BLaER1 treated with 17β-estradiol and CSF1 and Interleukin-3, amounts not matched to agents 10 nM and 100 nM (cell line): ENCODE measurements around the gene ANOS1.
A peak's percentile ranks its signal among the peaks of the same experiment; 100 is the strongest.
"Not testable (repeated sequence)": the region's sequence is repeated elsewhere in the genome, so short reads cannot be mapped to it uniquely, and the experiment has no call there.

Experiments used
- H3K27ac ChIP-seq, 11 experiments: shearing (Covaris generic); formaldehyde crosslinking; 2 replicates each; pipeline ENCODE4 v1.8.1; 2022
- H3K27me3 ChIP-seq, 11 experiments: shearing (Covaris generic); formaldehyde crosslinking; 2 replicates each; pipeline ENCODE4 v1.8.1; 2022
- H3K36me3 ChIP-seq, 11 experiments: shearing (Covaris generic); formaldehyde crosslinking; 2 replicates each; pipeline ENCODE4 v1.8.1; 2022
- H3K4me1 ChIP-seq, 10 experiments: shearing (Covaris generic); formaldehyde crosslinking; 2 replicates each; pipeline ENCODE4 v1.8.1; 2022
- H3K4me2 ChIP-seq, 11 experiments: shearing (Covaris generic); formaldehyde crosslinking; 2 replicates each; pipeline ENCODE4 v1.8.1; 2022
- H3K4me3 ChIP-seq, 10 experiments: shearing (Covaris generic); formaldehyde crosslinking; 2 replicates each; pipeline ENCODE4 v1.8.1; 2022
- H3K9ac ChIP-seq, 11 experiments: shearing (Covaris generic); formaldehyde crosslinking; 2 replicates each; pipeline ENCODE4 v1.8.1; 2022
- H3K9me3 ChIP-seq, 11 experiments: shearing (Covaris generic); formaldehyde crosslinking; replicated peaks in 1 of 11; 2 replicates each; pipeline ENCODE4 v1.8.1; 2022
- H4K20me1 ChIP-seq, 11 experiments: shearing (Covaris generic); formaldehyde crosslinking; 2 replicates each; pipeline ENCODE4 v1.8.1; 2022
- Cebpa-rat ChIP-seq, 11 experiments: shearing (Covaris generic); IDR thresholded peaks; 2 replicates each; pipeline ENCODE4 v1.8.1; 2022

The ANOS1 gene

GRCh38 chrX:8731559-8732395, at the start of gene ANOS1:
ANOS1 (minus strand) TSS chrX:8732137; CDS start chrX:8732036, 101 bp downstream.
- H3K4me3 ChIP-seq: peak within 1 kb of the TSS; percentile 47 to 67 (median 54)
- H3K27me3 ChIP-seq: peaks cover 45 to 67% (median 54%) of the 10 kb centered on the region in 11 experiments
- no peak for TF ChIP-seq Cebpa-rat (IDR thresholded peaks at IDR 0.05)
- H3K36me3 ChIP-seq: no peaks in the 10 kb centered on the region
- peaks cover 0 to 17% (median 0%) of the 10 kb centered on the region in 11 experiments; a peak in 2 of 22 replicates for H4K20me1 ChIP-seq
- H3K4me2 ChIP-seq: peak within 1 kb of the TSS; percentile 67 to 87 (median 76)
- peaks cover 8 to 19% (median 15%) of the 10 kb centered on the region in 11 experiments; a peak in 17 of 22 replicates for H3K9me3 ChIP-seq
- H3K4me1 ChIP-seq: peaks cover 0 to 28% (median 11%) of the 10 kb centered on the region in 10 experiments; a peak in 14 of 20 replicates
- no peak within 1 kb of the TSS for H3K27ac ChIP-seq
- H3K9ac ChIP-seq: peak within 1 kb of the TSS in 1 of 11 experiments; percentile 26; a peak in 2 of 22 replicates

GRCh38 chrX:8773117-8773516, 41.2 kb upstream of the ANOS1 start:
- no peak for TF ChIP-seq Cebpa-rat (IDR thresholded peaks at IDR 0.05)
- Histone ChIP-seq H3K4me1 (peaks cover 0 to 5% (median 0%) of the 10 kb centered on the region in 10 experiments; a peak in 2 of 20 replicates), H3K4me2 (0 out of 22 replicates have a peak overlapping the region, but pooled peaks of 1 of the 11 experiments have one; percentile 20), H3K36me3 (no peaks in the 10 kb centered on the region), H3K27ac (no peak overlapping the region), H3K27me3 (no peaks in the 10 kb centered on the region), H3K9ac (no peak overlapping the region), H4K20me1 (no peaks in the 10 kb centered on the region), H3K9me3 (peaks cover 0 to 15% (median 0%) of the 10 kb centered on the region in 11 experiments; a peak in 4 of 22 replicates), H3K4me3 (no peak overlapping the region)

- H3K36me3 ChIP-seq: no peaks in the 10 kb centered on the region
- H3K9ac ChIP-seq: no peak overlapping the region
- TF ChIP-seq Cebpa-rat (IDR thresholded peaks at IDR 0.05): no peak
- peaks cover 3 to 17% (median 10%) of the 10 kb centered on the region in 11 experiments; a peak in 13 of 22 replicates for H3K9me3 ChIP-seq
- no peak overlapping the region for H3K4me2 ChIP-seq
- H3K27ac ChIP-seq: no peak overlapping the region
- H3K4me3 ChIP-seq: no peak overlapping the region
- H3K27me3 ChIP-seq: no peaks in the 10 kb centered on the region
- peaks cover 0 to 6% (median 4%) of the 10 kb centered on the region in 10 experiments; a peak in 7 of 20 replicates for H3K4me1 ChIP-seq
- H4K20me1 ChIP-seq: no peaks in the 10 kb centered on the region
Measured at GRCh38 chrX:8760021-8760420, 28.1 kb upstream of the ANOS1 start.

GRCh38 chrX:8758706-8759105, 26.8 kb upstream of the ANOS1 start:
- H3K36me3 ChIP-seq, H3K4me2 ChIP-seq, H3K4me3 ChIP-seq, H3K27ac ChIP-seq, H4K20me1 ChIP-seq, H3K27me3 ChIP-seq, H3K4me1 ChIP-seq, H3K9ac ChIP-seq: not testable (repeated sequence)
- peaks cover 5 to 19% (median 12%) of the 10 kb centered on the region in 11 experiments; a peak in 13 of 22 replicates for H3K9me3 ChIP-seq

- H3K4me3 ChIP-seq, H3K4me1 ChIP-seq, H3K9ac ChIP-seq, H3K27ac ChIP-seq, H3K4me2 ChIP-seq, H4K20me1 ChIP-seq, H3K27me3 ChIP-seq, H3K36me3 ChIP-seq: not testable (repeated sequence)
- H3K9me3 ChIP-seq: peaks cover 5 to 19% (median 12%) of the 10 kb centered on the region in 11 experiments; a peak in 13 of 22 replicates
Measured at GRCh38 chrX:8757609-8758389, 25.9 kb upstream of the ANOS1 start.

GRCh38 chrX:8755813-8756212, 23.9 kb upstream of the ANOS1 start:
- no peak overlapping the region for H3K4me2 ChIP-seq
- H3K4me3 ChIP-seq: no peak overlapping the region
- no peaks in the 10 kb centered on the region for H4K20me1 ChIP-seq
- peaks cover 5 to 19% (median 12%) of the 10 kb centered on the region in 11 experiments; a peak in 13 of 22 replicates for H3K9me3 ChIP-seq
- no peaks in the 10 kb centered on the region for H3K27me3 ChIP-seq
- H3K9ac ChIP-seq: no peak overlapping the region
- TF ChIP-seq Cebpa-rat (IDR thresholded peaks at IDR 0.05): no peak
- H3K4me1 ChIP-seq: peaks cover 0 to 13% (median 5%) of the 10 kb centered on the region in 10 experiments; a peak in 8 of 20 replicates
- no peak overlapping the region for H3K27ac ChIP-seq
- H3K36me3 ChIP-seq: no peaks in the 10 kb centered on the region

GRCh38 chrX:8755116-8755515, 23.2 kb upstream of the ANOS1 start:
- Histone ChIP-seq H3K9me3 (peaks cover 5 to 19% (median 12%) of the 10 kb centered on the region in 11 experiments; a peak in 13 of 22 replicates), H3K27ac (no peak overlapping the region), H3K27me3 (no peaks in the 10 kb centered on the region), H4K20me1 (no peaks in the 10 kb centered on the region), H3K9ac (no peak overlapping the region), H3K4me3 (no peak overlapping the region), H3K4me1 (peaks cover 0 to 13% (median 5%) of the 10 kb centered on the region in 10 experiments; a peak in 8 of 20 replicates), H3K4me2 (peak overlapping the region in 5 of 11 experiments; percentile 19 to 40 (median 27); a peak in 5 of 22 replicates), H3K36me3 (no peaks in the 10 kb centered on the region)
- no peak for TF ChIP-seq Cebpa-rat (IDR thresholded peaks at IDR 0.05)

- no peaks in the 10 kb centered on the region for H3K36me3 ChIP-seq
- H3K4me3 ChIP-seq: no peak overlapping the region
- H3K27ac ChIP-seq: no peak overlapping the region
- 0 out of 22 replicates have a peak, but pooled peaks cover 0 to under 1% (median 0%) of the 10 kb centered on the region in 11 experiments for H3K9me3 ChIP-seq
- no peak overlapping the region for H3K4me2 ChIP-seq
- H3K27me3 ChIP-seq: no peaks in the 10 kb centered on the region
- H3K4me1 ChIP-seq: peaks cover 0 to 7% (median 0%) of the 10 kb centered on the region in 10 experiments; a peak in 1 of 20 replicates
- H3K9ac ChIP-seq: no peak overlapping the region
- TF ChIP-seq Cebpa-rat (IDR thresholded peaks at IDR 0.05): no peak
- no peaks in the 10 kb centered on the region for H4K20me1 ChIP-seq
Measured at GRCh38 chrX:8749697-8750096, 17.8 kb upstream of the ANOS1 start.

GRCh38 chrX:8748855-8749254, 16.9 kb upstream of the ANOS1 start:
- H3K4me3 ChIP-seq: no peak overlapping the region
- H3K27me3 ChIP-seq: no peaks in the 10 kb centered on the region
- H3K4me2 ChIP-seq: no peak overlapping the region

More at GRCh38 chrX:8748855-8749254, 16.9 kb upstream of the ANOS1 start:
- Histone ChIP-seq H3K9me3 (no peaks in the 10 kb centered on the region), H3K36me3 (no peaks in the 10 kb centered on the region), H4K20me1 (no peaks in the 10 kb centered on the region), H3K4me1 (peaks cover 0 to 7% (median 0%) of the 10 kb centered on the region in 10 experiments; a peak in 1 of 20 replicates), H3K27ac (no peak overlapping the region), H3K9ac (no peak overlapping the region)
- no peak for TF ChIP-seq Cebpa-rat (IDR thresholded peaks at IDR 0.05)
